ENCODE data around the gene UMODL1.
"Not testable (repeated sequence)": the region's sequence is repeated elsewhere in the genome, so short reads cannot be mapped to it uniquely, and the experiment has no call there.

Gene UMODL1

GRCh38 chr21:42113926-42114409, 42.9 kb downstream of the UMODL1 start:
- DNase-seq (ENCODE audit: low read depth): no peak

GRCh38 chr21:42114646-42115045, 43.5 kb downstream of the UMODL1 start:
- DNase-seq (ENCODE audit: low read depth): no peak

GRCh38 chr21:42115136-42115683, 44.1 kb downstream of the UMODL1 start:
- no peak for DNase-seq (ENCODE audit: low read depth)

GRCh38 chr21:42116551-42116950, 45.4 kb downstream of the UMODL1 start:
- not testable (repeated sequence) for DNase-seq (ENCODE audit: low read depth)

GRCh38 chr21:42117229-42117966, 46.3 kb downstream of the UMODL1 start:
- peak; percentile 79 for DNase-seq (ENCODE audit: low read depth)

GRCh38 chr21:42117967-42118780, 47.1 kb downstream of the UMODL1 start:
- no peak for DNase-seq (ENCODE audit: low read depth)

GRCh38 chr21:42118901-42119300, 47.8 kb downstream of the UMODL1 start:
- DNase-seq (ENCODE audit: low read depth): peak; percentile 65

- DNase-seq (ENCODE audit: low read depth): no peak
These were observed 49.2 kb downstream of the UMODL1 start for GRCh38 chr21:42120101-42120902.

- DNase-seq (ENCODE audit: low read depth): no peak
These were observed 49.9 kb downstream of the UMODL1 start for GRCh38 chr21:42120903-42121535.

GRCh38 chr21:42121794-42122193, 50.7 kb downstream of the UMODL1 start:
- no peak for DNase-seq (ENCODE audit: low read depth)

GRCh38 chr21:42122398-42122797, 51.3 kb downstream of the UMODL1 start:
- DNase-seq (ENCODE audit: low read depth): no peak

GRCh38 chr21:42122808-42123207, 51.7 kb downstream of the UMODL1 start:
- DNase-seq (ENCODE audit: low read depth): no peak

GRCh38 chr21:42123219-42123908, 52.2 kb downstream of the UMODL1 start:
- DNase-seq (ENCODE audit: low read depth): no peak

- DNase-seq (ENCODE audit: low read depth): no peak
These were observed 53.0 kb downstream of the UMODL1 start for GRCh38 chr21:42124081-42124480.

- no peak for DNase-seq (ENCODE audit: low read depth)
These were observed 53.9 kb downstream of the UMODL1 start for GRCh38 chr21:42124826-42125570.

GRCh38 chr21:42125571-42126544, 54.7 kb downstream of the UMODL1 start:
- DNase-seq (ENCODE audit: low read depth): no peak

- no peak for DNase-seq (ENCODE audit: low read depth)
These were observed 56.3 kb downstream of the UMODL1 start for GRCh38 chr21:42127164-42128150.

Data from CMK (cell line).